Choroid plexus epithelial cell (primary cell): Measurements from ENCODE around the gene NBPF3.
A peak's percentile ranks its signal among the peaks of the same experiment; 100 is the strongest.
"Not testable (repeated sequence)": the region's sequence is repeated elsewhere in the genome, so short reads cannot be mapped to it uniquely, and the experiment has no call there.

ENCODE experiments used
- DNase-seq: peaks from one replicate; pipeline ENCODE4 v3.0.0-alpha.2; 2010; ENCODE audit warnings: low read depth
- H3K4me3 ChIP-seq: 2 replicates; pipeline ENCODE4 v1.5.1; 2011; ENCODE audit warnings: low read depth, mild to moderate bottlenecking, control low read depth, low read length, moderate library complexity
- TF ChIP-seq, protein P1 (sequence below): conservative IDR thresholded peaks from 2 replicates; pipeline ENCODE4 v1.5.1; 2011; ENCODE audit warnings: low read depth, mild to moderate bottlenecking, control low read depth, inconsistent platforms, low read length, moderate library complexity

Gene NBPF3

DNA sequence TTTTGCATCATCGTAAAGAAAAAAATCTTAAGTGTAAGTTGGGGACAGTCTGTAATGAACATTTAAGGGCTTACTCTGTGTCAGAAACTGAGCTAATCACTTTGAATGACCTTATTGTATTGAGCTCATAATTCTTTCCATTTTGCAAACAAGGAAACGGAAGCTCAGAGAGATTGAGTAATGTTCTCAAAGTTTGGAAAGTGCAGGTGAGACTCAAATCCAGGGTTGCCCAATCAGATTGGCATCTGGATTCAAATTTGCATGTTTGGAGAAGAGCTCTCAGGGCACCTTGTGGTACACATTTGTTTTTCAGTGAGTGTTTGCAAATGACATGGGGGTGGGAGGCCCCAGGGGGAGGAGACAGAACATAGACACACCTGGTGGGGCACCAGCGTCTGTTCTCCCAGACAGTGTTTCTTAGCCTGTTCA lies 77.2 kb downstream of the NBPF3 start:
- DNase-seq = no peak
- no peak overlapping the region for H3K4me3 ChIP-seq
- TF ChIP-seq, protein P1, sequence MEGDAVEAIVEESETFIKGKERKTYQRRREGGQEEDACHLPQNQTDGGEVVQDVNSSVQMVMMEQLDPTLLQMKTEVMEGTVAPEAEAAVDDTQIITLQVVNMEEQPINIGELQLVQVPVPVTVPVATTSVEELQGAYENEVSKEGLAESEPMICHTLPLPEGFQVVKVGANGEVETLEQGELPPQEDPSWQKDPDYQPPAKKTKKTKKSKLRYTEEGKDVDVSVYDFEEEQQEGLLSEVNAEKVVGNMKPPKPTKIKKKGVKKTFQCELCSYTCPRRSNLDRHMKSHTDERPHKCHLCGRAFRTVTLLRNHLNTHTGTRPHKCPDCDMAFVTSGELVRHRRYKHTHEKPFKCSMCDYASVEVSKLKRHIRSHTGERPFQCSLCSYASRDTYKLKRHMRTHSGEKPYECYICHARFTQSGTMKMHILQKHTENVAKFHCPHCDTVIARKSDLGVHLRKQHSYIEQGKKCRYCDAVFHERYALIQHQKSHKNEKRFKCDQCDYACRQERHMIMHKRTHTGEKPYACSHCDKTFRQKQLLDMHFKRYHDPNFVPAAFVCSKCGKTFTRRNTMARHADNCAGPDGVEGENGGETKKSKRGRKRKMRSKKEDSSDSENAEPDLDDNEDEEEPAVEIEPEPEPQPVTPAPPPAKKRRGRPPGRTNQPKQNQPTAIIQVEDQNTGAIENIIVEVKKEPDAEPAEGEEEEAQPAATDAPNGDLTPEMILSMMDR = no peak

GRCh38 chr1:21517660-21518480 lies 77.9 kb downstream of the NBPF3 start:
- no peak for DNase-seq
- TF ChIP-seq, protein P1 = no peak
- no peak overlapping the region for H3K4me3 ChIP-seq

GRCh38 chr1:21518774-21519455 lies 79.0 kb downstream of the NBPF3 start:
- TF ChIP-seq, protein P1 = no peak
- no peak overlapping the region for H3K4me3 ChIP-seq
- no peak for DNase-seq

DNA sequence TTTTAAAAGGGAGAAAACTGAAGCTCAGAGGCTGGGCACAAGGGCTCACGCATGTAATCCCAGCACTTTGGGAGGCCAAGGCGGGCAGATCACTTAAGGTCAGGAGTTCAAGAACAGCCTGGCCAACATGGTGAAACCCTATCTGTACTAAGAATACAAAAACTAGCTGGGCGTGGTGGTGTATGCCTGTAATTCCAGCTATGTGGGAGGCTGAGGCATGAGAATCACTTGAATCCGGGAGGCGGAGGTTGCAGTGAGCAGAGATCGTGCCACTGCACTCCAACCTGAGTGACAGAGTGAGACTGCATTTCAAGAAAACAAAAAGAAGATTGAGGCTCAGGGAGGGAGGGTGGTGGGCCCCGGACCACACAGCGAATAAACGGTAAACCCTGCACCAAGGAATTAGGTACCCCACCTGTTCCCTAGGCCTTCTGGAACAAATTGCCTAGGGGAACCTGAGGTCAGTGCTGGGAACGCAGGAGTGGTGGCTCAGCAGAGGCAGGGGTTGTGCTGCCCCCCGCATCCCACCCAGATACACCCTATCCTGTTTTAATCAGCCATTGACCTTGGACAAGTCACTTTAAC lies 79.6 kb downstream of the NBPF3 start:
- DNase-seq, H3K4me3 ChIP-seq: not testable (repeated sequence)

DNA sequence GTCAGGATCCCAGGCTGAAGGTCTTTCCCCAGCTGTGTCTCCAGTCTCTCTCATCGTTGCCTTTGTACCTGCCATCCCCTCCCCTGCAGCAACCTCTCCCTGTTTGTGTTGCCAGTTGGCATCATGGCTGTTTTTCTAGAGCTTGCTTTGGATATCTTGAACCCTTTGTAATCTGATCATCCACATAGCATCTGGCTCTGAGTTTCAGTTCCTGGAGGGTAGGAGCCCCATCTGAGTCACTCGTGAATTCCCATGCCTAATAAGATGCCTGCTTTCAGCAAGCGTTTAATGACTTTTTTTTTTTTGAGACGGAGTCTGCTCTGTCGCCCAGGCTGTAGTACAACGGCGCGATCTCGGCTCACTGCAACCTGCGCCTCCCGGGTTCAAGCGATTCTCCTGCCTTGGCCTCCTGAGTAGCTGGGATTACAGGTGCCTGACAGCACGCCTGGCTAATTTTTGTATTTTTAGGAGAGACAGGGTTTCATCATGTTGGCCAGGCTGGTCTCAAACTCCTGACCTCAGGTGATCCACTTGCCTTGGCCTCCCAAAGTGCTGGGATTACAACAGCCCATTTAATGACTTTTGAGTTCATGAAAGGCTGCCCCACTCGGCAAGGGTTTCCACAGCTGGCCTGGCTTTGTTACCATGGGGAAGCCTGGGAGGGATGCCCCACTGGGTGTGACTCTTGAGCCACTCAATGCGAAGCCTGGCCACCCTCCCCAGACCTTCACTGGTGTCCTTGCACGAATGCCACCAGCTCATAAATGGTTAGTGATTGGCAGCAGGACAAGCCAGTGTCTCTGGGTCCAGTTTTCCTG lies 81.2 kb downstream of the NBPF3 start:
- no peak overlapping the region for H3K4me3 ChIP-seq
- TF ChIP-seq, protein P1 = no peak
- peak; percentile 69 for DNase-seq

DNA sequence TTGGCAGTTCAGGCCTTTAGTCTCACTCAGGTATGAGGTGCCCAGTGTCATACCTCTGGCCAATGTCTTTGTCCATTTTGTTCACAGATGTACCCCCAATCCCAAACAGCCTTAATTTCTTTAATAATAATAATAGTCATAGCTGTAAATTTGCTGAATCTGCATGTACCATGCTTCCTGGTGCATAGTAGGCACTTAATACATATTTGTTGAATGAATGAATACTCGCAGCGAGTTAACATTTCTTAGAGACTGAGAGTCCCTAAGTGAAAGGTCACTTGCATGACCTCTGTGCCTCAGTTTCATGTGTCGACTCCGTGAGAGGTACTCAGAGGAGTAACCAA lies 81.8 kb downstream of the NBPF3 start:
- no peak overlapping the region for H3K4me3 ChIP-seq
- DNase-seq = no peak
- TF ChIP-seq, protein P1 = no peak

DNA sequence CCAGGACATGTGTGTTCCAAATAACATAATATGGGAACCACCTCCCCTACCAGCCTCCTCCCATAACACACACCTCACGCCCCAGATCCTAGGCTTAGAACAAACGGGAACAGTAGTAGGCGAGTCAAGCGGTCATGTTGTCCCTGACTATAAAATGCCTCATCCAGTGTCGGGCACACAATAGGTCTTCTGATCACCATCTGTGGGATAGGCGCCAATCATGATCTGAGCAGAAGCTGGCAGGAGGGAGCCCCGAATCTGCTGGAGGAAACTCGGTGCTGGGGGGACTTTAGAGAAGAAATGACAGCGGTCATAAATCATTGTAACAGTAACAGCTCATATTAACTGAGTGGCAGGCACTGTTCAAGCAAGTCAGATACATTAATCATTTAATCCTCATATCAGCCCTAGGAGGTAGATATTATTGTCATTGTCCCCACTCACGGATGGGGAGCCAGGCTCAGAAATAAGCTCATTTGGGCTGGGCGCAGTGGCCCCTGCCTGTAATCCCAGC lies 82.6 kb downstream of the NBPF3 start:
- TF ChIP-seq, protein P1 = no peak
- no peak for DNase-seq
- H3K4me3 ChIP-seq = no peak overlapping the region
